CD4-positive, alpha-beta T cell treated with Interleukin-10 for 1 hour (primary cell): ENCODE data around the gene CMTM4.
A peak's percentile ranks its signal among the peaks of the same experiment; 100 is the strongest.
"Not testable (repeated sequence)": the region's sequence is repeated elsewhere in the genome, so short reads cannot be mapped to it uniquely, and the experiment has no call there.

Source experiments
- DNase-seq: peaks from one replicate; pipeline ENCODE4 v3.0.0-alpha.2; 2020

Gene CMTM4

GRCh38 chr16:66703406-66704215, 7.1 kb upstream of the CMTM4 start:
- DNase-seq, result no peak

GRCh38 chr16:66701516-66701915, 5.0 kb upstream of the CMTM4 start:
- no peak for DNase-seq

- no peak for DNase-seq
Observed at GRCh38 chr16:66701026-66701425, 4.5 kb upstream of the CMTM4 start.

GRCh38 chr16:66699898-66700297, 3.4 kb upstream of the CMTM4 start:
- no peak for DNase-seq

GRCh38 chr16:66698046-66698445, 1.5 kb upstream of the CMTM4 start:
- DNase-seq, result no peak

GRCh38 chr16:66695935-66696668, 441 bp downstream of the CMTM4 start:
- no peak for DNase-seq

GRCh38 chr16:66695471-66695934, 1.0 kb downstream of the CMTM4 start:
- DNase-seq, result peak; percentile 1

GRCh38 chr16:66693149-66693548, 3.4 kb downstream of the CMTM4 start:
- DNase-seq, result no peak

- DNase-seq, result no peak
Observed at GRCh38 chr16:66692341-66692740, 4.2 kb downstream of the CMTM4 start.

GRCh38 chr16:66691234-66691633, 5.3 kb downstream of the CMTM4 start:
- DNase-seq, result no peak

- DNase-seq, result no peak
Observed at GRCh38 chr16:66690106-66690847, 6.3 kb downstream of the CMTM4 start.

- no peak for DNase-seq
Observed at GRCh38 chr16:66689282-66689681, 7.3 kb downstream of the CMTM4 start.

- no peak for DNase-seq
Observed at GRCh38 chr16:66687906-66688625, 8.5 kb downstream of the CMTM4 start.

GRCh38 chr16:66685501-66686115, 10.9 kb downstream of the CMTM4 start:
- DNase-seq, result not testable (repeated sequence)

- no peak for DNase-seq
Observed at GRCh38 chr16:66682271-66682670, 14.3 kb downstream of the CMTM4 start.

- DNase-seq, result no peak
Observed at GRCh38 chr16:66681676-66682075, 14.9 kb downstream of the CMTM4 start.

- DNase-seq, result no peak
Observed at GRCh38 chr16:66678337-66678736, 18.2 kb downstream of the CMTM4 start.

- DNase-seq, result no peak
Observed at GRCh38 chr16:66677836-66678235, 18.7 kb downstream of the CMTM4 start.

- DNase-seq, result no peak
Observed at GRCh38 chr16:66677179-66677578, 19.4 kb downstream of the CMTM4 start.

GRCh38 chr16:66676599-66676998, 19.9 kb downstream of the CMTM4 start:
- no peak for DNase-seq

GRCh38 chr16:66673691-66674090, 22.9 kb downstream of the CMTM4 start:
- no peak for DNase-seq

GRCh38 chr16:66670691-66671388, 25.7 kb downstream of the CMTM4 start:
- no peak for DNase-seq
